ENCODE measurements around the gene JAKMIP1. TPM values are rescaled to one million over a fixed set of nuclear protein-coding genes. Genes with fewer than 3 reads are reported as not detected.

The JAKMIP1 gene
- total RNA-seq, 1 donor from 2014 or later: not detected

DNA sequence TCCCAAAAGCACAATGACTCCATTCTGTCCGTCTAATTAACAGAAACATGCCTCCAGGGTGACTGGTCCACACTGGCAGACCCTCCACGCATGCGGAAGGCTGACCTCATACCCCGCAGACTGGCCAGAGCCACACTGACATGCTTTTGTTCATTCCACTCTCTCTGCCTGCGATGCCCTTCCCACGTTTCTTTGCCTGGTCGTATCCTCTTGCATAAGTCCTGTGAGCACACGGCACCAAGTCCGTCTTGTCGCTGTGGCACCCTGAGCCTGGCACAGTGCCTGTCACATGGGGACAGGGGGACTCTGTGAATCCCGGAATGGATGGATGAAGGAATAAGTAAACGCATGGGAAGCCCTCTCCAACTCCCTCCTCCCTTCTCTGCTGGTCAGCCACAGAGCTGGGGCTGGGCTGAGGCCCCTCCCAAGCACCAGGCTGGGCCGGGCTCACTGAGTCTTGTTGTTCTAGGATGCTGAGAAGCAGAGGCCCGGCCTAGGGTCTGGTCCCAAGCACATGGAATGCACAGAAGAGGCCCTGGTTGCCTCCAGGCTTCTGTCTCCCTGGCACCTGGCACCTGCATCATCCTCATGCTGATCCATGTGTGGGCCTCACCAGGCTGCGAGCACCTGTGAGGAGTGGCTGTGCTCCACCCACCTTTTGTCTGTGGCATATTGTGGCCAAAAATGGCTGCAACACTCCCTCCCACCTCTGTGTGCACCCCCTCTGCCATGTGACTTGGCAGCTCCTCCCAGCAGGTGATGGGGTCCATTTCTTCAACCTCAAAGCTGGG is 143.2 kb downstream of the JAKMIP1 start:
- intact Hi-C loops (cut with DNase I): no loop called here

DNA sequence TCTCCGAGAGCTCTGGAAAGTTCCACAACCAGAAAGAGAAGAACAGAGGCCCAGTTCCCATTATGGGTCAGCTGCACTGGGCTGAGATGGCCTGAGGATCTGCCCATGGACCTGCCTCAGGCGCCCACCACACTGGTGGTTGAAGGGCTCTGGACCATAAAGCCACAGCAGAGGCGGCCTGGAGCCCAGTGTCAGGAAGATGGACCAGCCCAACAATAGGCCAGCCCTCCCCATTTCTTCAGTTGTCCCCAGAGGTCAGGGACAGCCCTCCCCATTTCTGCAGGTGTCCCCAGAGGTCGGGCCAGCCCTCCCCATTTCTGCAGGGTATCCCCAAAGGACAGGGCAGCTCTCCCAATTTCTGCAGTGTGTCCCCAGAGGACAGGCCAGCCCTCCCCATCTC is 144.9 kb downstream of the JAKMIP1 start:
- intact Hi-C loops (cut with DNase I): no loop called here
- DNase-seq (ENCODE audit: low spot score): no peak

More for the DNA sequence above, 143.2 kb downstream of the JAKMIP1 start:
- no peak for DNase-seq (ENCODE audit: low spot score)

DNA sequence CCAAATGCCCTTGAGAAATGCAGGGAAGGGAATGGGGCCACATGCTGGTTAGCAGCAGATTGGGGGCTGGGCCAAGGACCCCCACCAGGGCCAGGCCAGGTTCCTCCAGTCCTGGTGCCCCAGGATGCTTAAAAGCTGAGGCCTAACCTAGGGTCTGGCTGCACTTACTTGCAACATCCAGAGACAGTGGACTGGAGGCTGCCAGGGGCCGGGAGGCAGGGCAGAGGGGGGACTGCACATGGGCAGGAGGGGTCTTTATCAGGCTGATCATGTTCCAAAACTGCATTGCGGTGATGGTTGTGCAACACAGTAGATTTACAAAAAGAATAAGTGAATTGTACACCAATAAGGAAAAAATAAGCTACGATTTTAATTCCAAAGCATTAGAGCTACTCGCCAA is 145.3 kb downstream of the JAKMIP1 start:
- no peak for DNase-seq (ENCODE audit: low spot score)
- intact Hi-C loops (cut with DNase I): no loop called here

DNA sequence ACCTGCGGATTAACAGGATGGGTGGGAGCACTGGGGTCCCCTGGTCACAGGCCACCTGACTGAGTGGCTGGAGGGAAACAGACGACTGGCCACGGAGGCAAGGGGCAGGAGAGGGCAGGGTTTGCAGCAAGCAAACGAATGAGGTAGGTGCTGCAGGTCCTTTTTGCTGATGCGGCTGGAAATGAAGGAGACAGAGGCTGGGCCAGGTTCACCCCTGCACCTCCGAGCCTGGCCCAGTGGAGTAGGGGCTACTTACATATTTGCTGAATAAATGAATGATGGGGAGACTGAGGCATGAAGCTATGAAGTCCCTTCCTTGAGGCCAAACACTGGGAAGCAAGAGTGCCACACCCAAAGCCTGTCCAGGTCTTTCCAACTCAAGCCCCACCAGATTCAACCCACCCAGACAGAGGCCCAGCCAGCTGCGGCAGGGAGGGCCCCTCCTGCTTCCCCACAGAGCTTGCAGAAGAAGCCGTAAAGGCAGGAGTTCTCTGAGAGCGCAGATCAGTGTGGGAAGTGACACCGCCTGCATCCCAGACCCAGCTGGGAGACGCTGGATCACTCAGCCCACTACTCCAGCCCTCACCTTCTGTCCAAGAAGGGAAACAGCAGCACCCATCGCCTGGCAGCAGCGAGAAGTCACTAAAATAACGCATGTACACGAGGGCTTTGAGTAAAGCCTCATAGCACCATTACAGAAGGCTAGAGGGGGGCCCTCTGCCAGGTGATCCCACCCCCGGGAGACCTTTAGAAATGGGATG is 146.0 kb downstream of the JAKMIP1 start:
- intact Hi-C loops (cut with DNase I): no loop called here
- no peak for DNase-seq (ENCODE audit: low spot score)

DNA sequence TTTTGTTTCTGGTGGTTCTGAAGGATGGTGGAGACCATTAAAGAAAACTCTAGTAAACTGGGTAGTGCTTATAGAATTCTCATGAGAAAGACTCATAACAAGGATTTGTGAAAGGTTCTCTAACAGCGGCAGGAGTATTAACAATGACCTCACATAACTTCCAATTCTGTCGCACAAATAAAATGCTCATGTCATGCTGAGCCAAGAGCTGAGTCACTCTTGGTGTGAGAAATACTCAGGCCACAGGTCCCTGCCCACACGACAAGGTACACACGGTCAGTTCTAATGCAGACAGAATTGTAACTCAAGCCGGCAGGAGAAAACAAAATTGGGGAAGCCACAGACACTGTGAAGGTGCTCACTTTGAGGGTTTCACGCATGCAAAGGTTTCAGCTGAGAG is 147.7 kb downstream of the JAKMIP1 start:
- intact Hi-C loops (cut with DNase I): no loop called here
- DNase-seq (ENCODE audit: low spot score): no peak

DNA sequence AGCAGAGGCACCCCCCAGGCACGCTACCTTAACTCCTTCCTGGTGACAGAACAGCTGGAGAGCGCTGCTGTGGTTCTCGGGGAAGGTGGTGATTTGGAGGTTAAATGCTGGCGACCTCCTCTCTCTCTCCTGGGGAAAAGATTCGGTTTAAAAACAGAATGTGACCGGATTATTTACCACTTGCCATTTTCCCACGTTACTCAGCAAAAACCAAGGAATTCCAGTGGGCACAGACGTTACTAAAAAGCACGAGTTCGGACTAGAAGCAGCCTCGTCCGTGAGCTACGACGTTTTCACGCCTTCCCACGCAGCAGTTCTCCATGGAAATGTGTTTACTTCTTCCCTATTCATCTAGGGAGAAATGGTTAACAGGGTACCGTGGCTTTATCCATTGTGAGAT is 149.8 kb downstream of the JAKMIP1 start:
- intact Hi-C loops (cut with DNase I): no loop called here
- DNase-seq (ENCODE audit: low spot score): no peak

DNA sequence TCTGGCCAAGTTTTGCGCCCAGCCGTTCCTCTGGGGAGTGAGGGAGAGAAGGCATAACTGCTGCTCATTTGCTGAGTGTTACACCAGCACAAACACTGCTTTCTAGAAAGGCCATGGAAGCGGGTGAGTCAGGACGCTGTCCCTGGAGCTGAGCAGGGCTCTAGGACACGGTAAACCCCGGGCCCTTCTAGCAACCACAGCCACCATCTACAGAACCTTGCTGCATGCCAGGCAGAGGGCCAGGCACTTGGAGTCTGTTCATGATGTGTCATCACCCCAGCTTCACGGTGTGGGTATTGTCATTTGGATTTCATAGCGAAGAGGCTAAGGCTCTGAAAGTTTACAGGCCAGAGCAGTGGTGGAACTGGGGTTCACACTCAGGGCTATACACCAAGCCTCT is 150.4 kb downstream of the JAKMIP1 start:
- intact Hi-C loops (cut with DNase I): no loop called here
- no peak for DNase-seq (ENCODE audit: low spot score)

DNA sequence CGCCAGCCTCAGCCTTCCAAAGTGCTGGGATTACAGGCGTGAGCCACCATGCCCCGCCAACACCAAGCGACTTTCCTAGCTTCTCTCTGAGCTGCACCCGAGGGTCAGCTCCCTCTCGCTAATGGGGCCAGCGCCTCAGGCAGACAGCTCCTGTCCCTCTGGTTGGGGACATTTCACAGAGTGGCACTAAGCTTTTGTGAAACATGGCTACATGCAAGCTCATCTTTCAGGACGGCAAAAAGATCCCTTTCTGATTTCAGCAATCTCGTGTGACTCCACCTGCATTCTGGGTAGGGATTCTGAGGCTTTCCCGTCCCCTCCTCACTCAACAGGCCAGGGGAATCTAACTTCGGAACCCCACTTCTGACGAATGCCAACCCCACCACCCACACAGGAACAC is 151.1 kb downstream of the JAKMIP1 start:
- no peak for DNase-seq (ENCODE audit: low spot score)
- intact Hi-C loops (cut with DNase I): no loop called here

DNA sequence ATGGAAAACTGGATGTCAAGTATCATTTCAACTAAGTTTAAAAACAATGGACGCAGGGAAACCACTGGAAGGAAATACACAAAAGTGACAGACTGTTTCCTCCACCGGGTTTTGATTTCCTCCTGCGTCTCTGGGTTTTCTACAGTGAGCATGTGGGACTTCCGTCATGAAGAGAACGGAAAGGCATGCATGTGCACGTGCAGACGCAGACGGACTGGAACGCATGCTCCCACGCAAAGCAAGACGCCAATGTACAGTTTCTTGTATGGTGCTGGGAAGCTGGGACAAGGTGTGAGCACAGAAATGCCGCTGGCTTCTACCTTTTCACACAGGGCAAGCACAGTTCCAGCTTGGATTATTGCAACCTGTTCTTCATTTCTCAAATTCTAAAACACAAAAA is 151.8 kb downstream of the JAKMIP1 start:
- intact Hi-C loops (cut with DNase I): no loop called here
- DNase-seq (ENCODE audit: low spot score): no peak

DNA sequence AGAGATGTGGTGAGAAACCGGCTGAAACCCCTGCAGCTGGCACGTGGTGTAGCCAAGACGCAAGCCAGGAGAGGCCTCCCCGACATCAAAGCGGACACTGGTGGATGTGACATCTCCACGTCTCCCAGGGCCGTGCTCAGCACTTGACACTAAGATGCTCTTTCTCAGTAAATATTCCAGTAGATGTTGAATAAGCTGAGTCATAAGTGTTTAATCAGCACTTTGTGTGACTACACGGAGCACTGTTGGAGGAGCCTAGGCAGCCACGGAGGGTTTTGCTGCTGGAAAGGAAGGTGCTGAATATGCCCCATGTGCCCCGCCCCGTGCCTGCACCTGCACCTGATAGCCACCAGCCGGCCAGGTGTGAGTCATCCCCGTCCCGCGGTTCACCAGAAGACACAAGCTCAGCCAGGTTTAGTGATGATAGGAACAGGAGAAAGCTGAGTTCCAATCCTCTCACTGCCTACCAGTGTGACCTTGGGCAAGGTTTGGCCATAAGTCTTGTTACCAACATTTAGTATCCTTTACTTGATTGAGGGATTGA is 153.1 kb downstream of the JAKMIP1 start:
- intact Hi-C loops (cut with DNase I): no loop called here
- no peak for DNase-seq (ENCODE audit: low spot score)

DNA sequence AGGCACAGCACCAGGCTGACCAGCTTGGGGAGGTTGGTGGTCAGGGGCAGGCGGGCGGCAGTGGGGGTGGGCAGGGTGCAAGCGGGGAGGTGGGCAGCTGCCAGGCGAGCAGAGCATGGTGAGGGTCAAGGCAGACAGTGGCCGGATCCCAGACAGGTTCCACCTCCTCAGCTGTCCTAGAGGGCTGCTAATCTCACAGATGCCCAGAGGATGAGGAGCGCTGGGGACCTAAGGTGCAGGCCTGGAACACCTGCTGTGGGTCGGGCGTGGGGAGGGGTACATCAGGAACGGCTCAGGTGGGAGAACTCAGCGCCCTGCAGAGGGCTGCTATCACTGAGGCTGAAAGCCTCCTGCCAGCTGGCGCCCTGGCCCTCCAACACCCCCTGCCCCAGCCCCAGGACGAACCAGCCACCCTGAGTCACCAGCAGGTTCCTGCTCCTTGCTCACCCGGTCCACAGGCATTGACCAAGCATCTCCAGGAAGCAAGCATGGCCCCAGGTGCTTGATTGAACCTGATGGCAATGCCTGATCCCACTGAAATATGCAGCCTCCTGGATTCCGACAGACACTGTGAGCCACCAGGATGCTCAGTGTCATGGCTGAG is 153.7 kb downstream of the JAKMIP1 start:
- intact Hi-C loops (cut with DNase I): no loop called here
- no peak for DNase-seq (ENCODE audit: low spot score)

DNA sequence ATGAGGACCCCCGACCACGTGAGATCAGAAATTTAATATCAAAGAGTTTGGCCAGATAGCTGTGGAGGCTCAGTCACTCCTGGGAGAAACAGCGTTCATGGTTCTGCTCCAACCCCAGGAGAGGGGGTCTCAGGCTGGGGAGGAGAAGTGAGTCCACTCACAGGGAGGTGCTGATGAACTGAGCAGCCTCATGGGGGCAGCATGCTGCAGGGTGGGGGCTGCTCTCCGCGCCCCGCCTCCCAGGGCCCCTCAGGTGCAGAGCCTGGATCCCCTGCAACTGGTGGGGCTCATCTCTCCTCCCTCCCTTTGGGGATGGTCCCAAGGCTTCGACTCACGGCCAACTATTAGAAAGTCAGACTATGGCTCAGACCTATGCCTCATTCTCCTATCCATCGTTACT is 155.5 kb downstream of the JAKMIP1 start:
- intact Hi-C loops (cut with DNase I): no loop called here
- DNase-seq (ENCODE audit: low spot score): no peak

DNA sequence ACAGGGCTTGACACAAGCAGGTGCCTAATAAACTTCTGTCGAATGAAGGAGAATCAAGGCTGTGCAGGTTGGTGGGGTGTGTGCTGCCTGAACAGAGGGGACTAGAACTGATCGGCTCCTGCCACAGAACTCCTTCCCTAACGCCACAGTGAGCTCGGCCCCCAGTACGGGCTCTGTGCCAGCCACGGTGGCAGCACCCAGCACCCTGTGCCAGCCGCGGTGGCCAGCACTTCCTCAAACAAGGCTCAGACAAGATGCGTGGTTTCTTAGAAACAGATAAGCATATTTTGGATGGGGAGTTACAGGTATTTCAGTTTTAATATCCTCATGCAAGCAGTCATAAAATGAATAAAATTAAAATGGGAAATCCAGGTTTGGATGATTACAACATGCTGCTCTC is 156.1 kb downstream of the JAKMIP1 start:
- intact Hi-C loops (cut with DNase I): no loop called here
- DNase-seq (ENCODE audit: low spot score): no peak

DNA sequence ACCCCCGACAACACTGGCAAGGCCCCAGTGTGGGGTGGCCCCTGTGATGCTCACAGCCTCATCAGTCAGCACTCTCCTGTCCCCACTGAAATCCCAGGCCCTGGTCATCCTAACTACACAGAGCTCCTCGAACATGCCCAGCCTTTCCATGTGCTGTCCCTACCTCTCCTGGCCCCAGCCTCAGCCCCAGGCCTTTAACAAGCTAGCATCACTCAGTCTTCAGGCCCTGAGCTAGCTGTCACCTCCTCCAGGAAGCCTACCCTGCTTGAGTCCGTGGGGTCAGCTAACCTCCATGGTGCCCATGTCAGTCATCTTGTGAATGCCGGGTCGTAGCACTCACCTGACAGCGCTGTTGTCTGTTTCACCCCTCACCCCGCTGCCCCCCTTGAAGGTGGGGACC is 156.5 kb downstream of the JAKMIP1 start:
- no peak for DNase-seq (ENCODE audit: low spot score)
- intact Hi-C loops (cut with DNase I): no loop called here

DNA sequence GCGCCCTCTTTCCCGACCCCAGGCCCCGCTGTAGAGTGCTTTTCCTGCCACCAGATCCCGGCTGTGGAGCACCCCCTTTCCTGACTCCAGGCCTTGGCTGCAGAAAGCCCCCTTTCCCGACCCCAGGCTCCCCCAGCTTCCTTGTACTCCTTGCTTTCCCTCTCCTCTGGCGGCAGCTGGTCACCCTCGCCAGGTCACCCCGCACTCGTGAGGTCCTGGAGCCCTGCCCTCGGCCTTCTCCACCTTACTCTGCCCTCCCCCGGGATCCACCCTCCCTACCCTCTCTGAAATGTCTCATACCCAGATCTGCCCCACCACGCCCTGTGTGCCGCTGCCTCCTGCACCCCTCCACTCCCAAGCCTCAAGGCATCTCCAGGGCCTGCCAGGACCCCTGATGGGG is 157.2 kb downstream of the JAKMIP1 start:
- DNase-seq (ENCODE audit: low spot score): no peak
- intact Hi-C loops (cut with DNase I): no loop called here

DNA sequence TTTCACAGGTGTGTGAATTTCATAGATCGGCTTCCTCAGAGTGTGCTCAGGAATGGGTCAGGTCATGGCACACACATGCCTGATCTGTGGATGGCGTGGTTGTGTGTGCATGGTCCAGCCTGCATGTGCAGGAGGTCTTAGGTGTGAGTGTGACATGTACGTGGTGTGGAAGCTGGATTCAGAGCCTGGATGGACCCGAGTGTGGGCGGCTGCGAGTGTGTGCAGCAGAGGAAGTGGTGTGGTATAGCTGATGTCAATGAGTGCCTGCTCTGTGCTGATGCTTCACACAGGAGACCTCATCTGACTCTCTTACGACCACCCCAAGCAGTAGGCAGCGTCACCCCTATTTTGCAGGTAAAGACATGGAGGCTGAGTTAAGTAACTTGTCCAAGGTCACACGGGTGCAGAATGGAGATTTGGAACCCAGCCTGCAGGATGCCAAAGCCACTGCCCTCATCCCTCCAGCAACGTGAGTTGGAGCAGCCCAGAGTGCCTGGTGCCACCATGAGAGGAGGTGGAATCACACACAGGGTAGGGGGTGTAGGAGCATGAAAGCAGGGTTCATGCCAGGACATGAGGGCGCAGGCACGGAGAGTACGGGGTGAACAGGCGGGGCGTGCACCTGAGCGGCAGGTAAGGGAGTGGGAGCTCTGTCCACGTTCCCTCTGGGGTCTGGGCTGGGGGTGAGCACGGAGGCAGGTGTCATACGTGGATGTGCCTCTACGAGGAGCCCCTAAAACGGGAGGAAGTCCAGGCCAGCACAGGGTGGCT is 157.9 kb downstream of the JAKMIP1 start:
- DNase-seq (ENCODE audit: low spot score): no peak
- intact Hi-C loops (cut with DNase I): no loop called here

DNA sequence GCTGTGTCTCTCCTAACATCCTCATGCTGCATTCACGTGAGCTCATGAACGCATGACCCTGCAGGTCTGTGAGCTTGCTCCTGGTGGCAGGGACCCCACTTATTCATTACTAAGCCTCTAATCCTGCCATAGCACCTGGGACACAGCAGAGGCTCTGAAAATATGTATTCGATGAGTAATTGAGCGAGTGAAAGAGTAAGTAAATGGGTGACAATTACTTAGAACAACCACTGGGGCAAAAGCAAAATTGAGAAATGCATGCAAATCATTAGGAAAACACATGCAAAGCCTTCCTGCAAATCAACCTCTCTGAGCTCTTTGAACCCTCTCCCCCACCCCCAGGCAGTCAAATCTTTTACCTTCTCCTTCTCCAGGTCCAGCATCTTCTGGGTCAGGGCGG is 158.5 kb downstream of the JAKMIP1 start:
- DNase-seq (ENCODE audit: low spot score): no peak
- intact Hi-C loops (cut with DNase I): no loop called here

DNA sequence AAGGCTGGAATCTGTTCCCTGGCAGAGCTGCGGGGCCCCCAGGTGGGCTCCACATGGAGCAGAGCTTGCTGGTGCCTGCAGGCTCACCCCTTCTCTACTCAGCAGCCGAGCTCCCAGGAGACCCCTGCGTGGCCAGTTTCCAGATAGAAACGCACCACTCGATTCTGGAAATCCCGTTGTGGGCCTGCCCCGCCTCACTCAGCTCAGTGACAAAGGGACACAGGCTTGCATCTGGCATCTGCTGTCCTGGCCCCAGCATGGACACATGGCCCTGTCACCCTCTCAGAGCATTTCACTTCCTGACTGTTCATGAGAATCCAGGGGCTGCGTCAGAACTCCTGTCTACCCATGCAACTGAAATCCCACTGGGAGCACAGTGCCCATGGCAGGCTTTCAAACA is 161.6 kb downstream of the JAKMIP1 start:
- no peak for DNase-seq (ENCODE audit: low spot score)
- intact Hi-C loops (cut with DNase I): no loop called here

DNA sequence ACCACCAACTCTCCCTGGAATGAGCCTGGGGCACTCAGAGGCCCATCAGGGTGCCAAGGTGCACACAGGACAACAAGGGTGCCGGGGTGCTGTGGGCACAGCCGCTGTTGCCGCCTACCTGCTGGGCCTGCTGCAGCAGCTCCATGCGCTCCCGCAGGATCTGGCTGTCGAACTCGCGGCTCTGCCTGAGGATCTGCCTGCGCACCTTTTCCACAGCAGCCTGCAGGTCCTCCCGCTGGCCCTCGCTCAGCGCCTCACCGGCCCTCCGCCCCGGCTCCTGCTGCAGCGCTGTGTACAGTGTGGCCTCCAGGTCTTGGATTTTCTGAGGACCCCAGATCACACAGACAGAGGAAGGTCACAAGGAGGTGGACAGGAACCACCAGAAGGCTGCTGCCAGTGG is 164.6 kb downstream of the JAKMIP1 start:
- DNase-seq (ENCODE audit: low spot score): no peak
- intact Hi-C loops (cut with DNase I): no loop called here

DNA sequence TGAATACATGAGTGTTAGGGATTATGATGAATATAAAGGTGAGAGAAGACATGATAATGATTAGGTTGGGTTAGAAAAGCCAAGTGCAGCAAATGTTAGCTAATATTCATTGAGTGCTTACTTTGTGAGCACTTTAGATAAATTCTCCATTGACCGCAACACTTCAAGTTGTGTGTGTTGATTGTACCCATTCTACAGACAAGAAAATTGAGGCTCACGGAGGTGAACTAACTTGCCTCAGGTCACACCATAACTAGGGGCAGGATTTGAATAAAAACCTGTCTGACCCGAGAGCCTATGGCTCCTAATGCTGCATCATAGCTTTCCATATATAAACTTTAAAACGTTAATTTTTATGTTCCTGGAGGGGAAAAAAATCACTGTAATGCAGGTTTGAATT is 167.0 kb downstream of the JAKMIP1 start:
- no peak for DNase-seq (ENCODE audit: low spot score)
- intact Hi-C loops (cut with DNase I): no loop called here

All from cardiac septum (tissue), 1 donor.